Measurements from ENCODE around the gene IMPDH2.
A peak's percentile ranks its signal among the peaks of the same experiment; 100 is the strongest.

GRCh38 chr3:49028673-49029562 lies at the start of gene IMPDH2:
- TF ChIP-seq, protein P1, sequence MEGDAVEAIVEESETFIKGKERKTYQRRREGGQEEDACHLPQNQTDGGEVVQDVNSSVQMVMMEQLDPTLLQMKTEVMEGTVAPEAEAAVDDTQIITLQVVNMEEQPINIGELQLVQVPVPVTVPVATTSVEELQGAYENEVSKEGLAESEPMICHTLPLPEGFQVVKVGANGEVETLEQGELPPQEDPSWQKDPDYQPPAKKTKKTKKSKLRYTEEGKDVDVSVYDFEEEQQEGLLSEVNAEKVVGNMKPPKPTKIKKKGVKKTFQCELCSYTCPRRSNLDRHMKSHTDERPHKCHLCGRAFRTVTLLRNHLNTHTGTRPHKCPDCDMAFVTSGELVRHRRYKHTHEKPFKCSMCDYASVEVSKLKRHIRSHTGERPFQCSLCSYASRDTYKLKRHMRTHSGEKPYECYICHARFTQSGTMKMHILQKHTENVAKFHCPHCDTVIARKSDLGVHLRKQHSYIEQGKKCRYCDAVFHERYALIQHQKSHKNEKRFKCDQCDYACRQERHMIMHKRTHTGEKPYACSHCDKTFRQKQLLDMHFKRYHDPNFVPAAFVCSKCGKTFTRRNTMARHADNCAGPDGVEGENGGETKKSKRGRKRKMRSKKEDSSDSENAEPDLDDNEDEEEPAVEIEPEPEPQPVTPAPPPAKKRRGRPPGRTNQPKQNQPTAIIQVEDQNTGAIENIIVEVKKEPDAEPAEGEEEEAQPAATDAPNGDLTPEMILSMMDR (conservative IDR thresholded peaks at IDR 0.05; ENCODE audit: low read depth in 2 of 2): peak in 1 of 2 experiments; percentile 0; a peak in 1 of 4 replicates
- peak; percentile 100 for TF ChIP-seq POLR2AphosphoS5 (IDR thresholded peaks at IDR 0.05; ENCODE audit: low read depth)
- no peak for TF ChIP-seq EZH2 (IDR thresholded peaks at IDR 0.05; ENCODE audit: low read depth, unreplicated experiment)
- TF ChIP-seq REST (IDR thresholded peaks at IDR 0.05; ENCODE audit: unreplicated experiment): no peak
- TF ChIP-seq ZNF114 (CRISPR knock-in tag; IDR thresholded peaks at IDR 0.05): no peak
